ENCODE measurements around the gene C19orf73. TPM values are rescaled to one million over a fixed set of nuclear protein-coding genes. Genes with fewer than 3 reads are reported as not detected.

C19orf73 gene
- total RNA-seq, 3 donors from 2014 or later, result 1.8 to 3.2 (median 2.1) TPM

GRCh38 chr19:49109051-49109450 is 9.9 kb downstream of the C19orf73 start:
- H3K36me3 ChIP-seq (ENCODE audit: low read depth), result no peaks in the 10 kb centered on the region
- H3K9me3 ChIP-seq, result no peaks in the 10 kb centered on the region
- DNase-seq (no peak), ATAC-seq (no peak)
- TF ChIP-seq, protein P1, sequence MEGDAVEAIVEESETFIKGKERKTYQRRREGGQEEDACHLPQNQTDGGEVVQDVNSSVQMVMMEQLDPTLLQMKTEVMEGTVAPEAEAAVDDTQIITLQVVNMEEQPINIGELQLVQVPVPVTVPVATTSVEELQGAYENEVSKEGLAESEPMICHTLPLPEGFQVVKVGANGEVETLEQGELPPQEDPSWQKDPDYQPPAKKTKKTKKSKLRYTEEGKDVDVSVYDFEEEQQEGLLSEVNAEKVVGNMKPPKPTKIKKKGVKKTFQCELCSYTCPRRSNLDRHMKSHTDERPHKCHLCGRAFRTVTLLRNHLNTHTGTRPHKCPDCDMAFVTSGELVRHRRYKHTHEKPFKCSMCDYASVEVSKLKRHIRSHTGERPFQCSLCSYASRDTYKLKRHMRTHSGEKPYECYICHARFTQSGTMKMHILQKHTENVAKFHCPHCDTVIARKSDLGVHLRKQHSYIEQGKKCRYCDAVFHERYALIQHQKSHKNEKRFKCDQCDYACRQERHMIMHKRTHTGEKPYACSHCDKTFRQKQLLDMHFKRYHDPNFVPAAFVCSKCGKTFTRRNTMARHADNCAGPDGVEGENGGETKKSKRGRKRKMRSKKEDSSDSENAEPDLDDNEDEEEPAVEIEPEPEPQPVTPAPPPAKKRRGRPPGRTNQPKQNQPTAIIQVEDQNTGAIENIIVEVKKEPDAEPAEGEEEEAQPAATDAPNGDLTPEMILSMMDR (IDR thresholded peaks at IDR 0.05), result no peak
- H3K4me1 ChIP-seq (ENCODE audit: low read depth), result peaks cover 4% of the 10 kb centered on the region
- intact Hi-C loops (cut with DNase I, micrococcal nuclease), result no loop called here
- no peak overlapping the region for H3K4me3 ChIP-seq

- ATAC-seq (no peak), DNase-seq (no peak)
- Histone ChIP-seq H3K36me3 (ENCODE audit: low read depth) (no peaks in the 10 kb centered on the region), H3K4me3 (no peak overlapping the region), H3K4me1 (ENCODE audit: low read depth) (no peaks in the 10 kb centered on the region), H3K9me3 (no peaks in the 10 kb centered on the region)
- TF ChIP-seq, protein P1 (IDR thresholded peaks at IDR 0.05), result no peak
- intact Hi-C loops (cut with DNase I, micrococcal nuclease), result no loop called here
These were observed 11.1 kb downstream of the C19orf73 start for GRCh38 chr19:49107625-49108459.

DNA sequence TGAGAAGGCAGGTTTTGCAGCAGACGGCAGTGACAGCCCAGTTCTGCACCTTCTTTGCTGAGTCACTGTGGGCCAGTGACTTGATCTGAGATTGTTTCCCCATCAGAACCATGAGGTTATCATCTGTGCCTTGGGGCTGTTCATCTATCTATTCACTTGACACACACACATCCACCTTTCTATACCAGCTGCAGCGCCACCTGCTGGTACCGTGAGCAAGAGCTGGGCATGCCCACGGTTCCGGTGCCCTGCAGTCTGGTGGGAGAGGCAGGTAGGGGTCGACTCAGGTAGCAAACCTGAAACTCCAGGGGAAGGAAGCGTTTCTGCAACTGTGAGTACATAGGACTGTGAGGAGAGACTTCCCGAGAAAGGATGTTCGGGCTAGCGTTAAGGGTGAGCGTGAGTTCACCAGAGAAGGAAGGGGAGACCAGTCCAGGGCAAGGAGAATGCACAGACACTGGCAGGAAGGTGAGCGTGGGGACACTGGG is 12.3 kb downstream of the C19orf73 start:
- no peak overlapping the region for H3K4me3 ChIP-seq
- DNase-seq (peak in 2 of 3 donors; percentile 78 to 80), ATAC-seq (peak; percentile 71)
- peaks cover 3% of the 10 kb centered on the region for H3K36me3 ChIP-seq (ENCODE audit: low read depth)
- TF ChIP-seq, protein P1 (IDR thresholded peaks at IDR 0.05), result peak; percentile 51
- no peaks in the 10 kb centered on the region for H3K4me1 ChIP-seq (ENCODE audit: low read depth)
- intact Hi-C loops (cut with DNase I, micrococcal nuclease), result no loop called here
- no peaks in the 10 kb centered on the region for H3K9me3 ChIP-seq

DNA sequence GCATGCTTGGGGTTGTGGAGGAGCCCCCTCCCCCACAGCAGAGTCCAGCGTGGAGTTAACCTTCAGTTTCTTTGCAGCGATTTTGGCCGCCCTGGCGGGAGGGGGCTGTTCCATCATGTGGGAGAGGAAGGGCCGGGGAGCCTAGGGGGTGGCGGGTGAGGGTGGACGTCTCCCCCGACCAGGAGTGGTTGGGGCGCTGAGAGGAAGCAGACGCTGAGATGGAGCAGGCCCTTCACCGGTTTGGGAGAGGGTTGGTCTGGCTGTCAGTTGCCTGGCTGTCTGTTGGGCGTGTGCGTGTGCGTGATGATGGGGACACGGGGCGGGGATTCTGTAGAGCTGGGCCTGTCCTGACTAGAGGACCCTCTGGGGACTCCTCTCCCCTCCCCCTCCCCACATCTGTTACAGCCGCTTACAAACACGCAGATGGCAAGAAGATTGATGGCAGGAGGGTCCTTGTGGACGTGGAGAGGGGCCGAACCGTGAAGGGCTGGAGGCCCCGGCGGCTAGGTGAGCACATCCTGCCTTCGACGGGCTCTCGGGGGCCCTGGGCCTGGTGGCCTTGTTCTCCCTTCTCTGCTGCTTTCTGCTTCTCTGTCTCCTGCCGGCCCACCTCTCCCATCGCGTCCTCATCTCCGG is 14.6 kb downstream of the C19orf73 start:
- intact Hi-C loops (cut with DNase I, micrococcal nuclease), result no loop called here
- no peak for ATAC-seq
- H3K36me3 ChIP-seq (ENCODE audit: low read depth), result peaks cover 3% of the 10 kb centered on the region
- no peak overlapping the region for H3K4me3 ChIP-seq
- no peaks in the 10 kb centered on the region for H3K4me1 ChIP-seq (ENCODE audit: low read depth)
- DNase-seq, result no peak
- no peaks in the 10 kb centered on the region for H3K9me3 ChIP-seq
- TF ChIP-seq, protein P1 (IDR thresholded peaks at IDR 0.05), result no peak

DNA sequence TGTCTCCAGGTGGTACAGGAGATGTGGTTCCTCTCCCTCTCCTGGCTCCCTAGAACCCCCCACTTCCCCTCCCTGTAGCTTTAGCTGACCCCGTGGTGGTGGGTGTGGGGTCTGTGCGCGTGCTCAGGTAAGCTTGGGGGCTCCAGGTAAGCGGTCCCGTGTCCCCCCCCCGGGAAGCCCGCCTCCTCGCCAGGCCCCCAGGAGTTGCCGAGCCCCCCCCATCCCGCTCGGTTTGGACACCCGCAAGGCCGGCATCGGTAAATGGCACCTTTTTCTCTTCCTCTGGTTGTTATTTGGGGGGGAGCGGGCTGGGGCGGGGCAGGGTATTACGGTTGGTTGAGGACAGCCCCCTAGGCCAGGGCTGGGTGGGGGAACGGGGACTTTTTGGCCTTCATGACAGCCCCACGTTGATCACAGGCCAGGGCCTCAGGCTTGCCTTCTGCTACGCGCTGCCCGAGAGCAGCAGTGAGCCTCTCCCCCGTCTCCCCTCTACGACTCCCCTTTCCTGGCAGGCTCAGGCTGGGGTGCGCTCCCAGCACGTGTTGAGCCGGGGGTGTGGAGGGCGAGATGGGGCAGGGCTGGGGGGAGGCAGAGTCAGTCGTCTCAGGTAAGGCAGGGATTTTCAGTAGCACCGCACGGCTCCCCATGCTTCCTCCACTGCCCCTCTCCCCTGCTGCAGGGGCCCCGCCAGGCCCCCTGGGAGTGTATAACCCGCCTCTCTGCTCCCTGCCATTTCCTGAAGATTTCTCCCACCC is 15.4 kb downstream of the C19orf73 start:
- Histone ChIP-seq H3K36me3 (ENCODE audit: low read depth) (peaks cover 3% of the 10 kb centered on the region), H3K4me1 (ENCODE audit: low read depth) (no peaks in the 10 kb centered on the region), H3K9me3 (no peaks in the 10 kb centered on the region), H3K4me3 (no peak overlapping the region)
- TF ChIP-seq, protein P1 (IDR thresholded peaks at IDR 0.05), result no peak
- intact Hi-C loops (cut with DNase I, micrococcal nuclease), result no loop called here
- DNase-seq (no peak), ATAC-seq (no peak)

Measured in mucosa of descending colon (tissue), 3 donors.